T-helper 9 cell (primary cell): Measurements from ENCODE around the gene SLAMF1.

Experiments
- DNase-seq: peaks from one replicate; pipeline ENCODE4 v3.0.0-alpha.2; 2020

SLAMF1 gene

DNA sequence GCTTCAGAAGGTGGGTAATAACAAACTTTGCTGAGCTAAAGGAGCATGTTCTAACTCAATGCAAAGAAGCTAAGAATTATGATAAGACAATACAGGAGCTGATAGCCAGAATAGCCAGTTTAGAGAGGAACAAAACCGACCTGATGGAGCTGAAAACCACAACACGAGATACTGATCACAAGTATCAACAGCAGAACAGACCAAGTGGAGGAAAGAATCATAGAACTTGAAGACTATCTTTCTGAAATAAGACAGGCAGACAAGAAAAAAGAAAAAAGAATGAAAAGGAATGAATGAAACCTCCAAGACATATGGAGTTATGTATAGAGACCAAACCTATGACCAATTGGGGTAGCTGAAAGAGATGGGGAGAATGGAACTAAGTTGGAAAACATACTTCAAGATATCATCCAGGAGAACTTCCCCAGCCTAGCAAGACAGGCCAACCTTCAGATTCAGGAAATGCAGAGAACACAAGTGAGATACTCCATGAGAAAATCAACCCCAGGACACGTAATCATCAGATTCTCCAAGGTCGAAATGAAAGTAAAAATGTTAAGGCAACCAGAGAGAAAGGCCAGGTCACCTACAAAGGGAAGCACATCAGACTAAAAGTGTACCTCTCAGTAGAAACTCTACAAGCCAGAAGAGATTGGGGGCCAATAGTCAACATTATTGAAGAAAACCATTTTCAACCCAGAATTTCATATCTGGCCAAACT, 88.0 kb downstream of the SLAMF1 start:
- no peak for DNase-seq
